Prostate gland (tissue), 2 donors: Measurements from ENCODE around the gene PAQR5.

ENCODE experiments used
- POLR2A ChIP-seq: fragments of 450-650 bp; IDR thresholded peaks from one replicate; pipeline ENCODE4 v1.6.1; 2016; ENCODE audit warnings: antibody characterized with exemption, mild to moderate bottlenecking
- TF ChIP-seq, protein P1 (sequence below), 4 experiments: fragments of 200-600 bp in 2 of 4; fragments of 450-650 bp in 2 of 4; sonication (generic) in 2 of 4; IDR thresholded peaks; 1 replicate in 3 of 4; 2 replicates in 1 of 4; pipeline ENCODE4 v1.5.1; 2016 to 2019; ENCODE audit warnings: antibody characterized with exemption in 4 of 4, mild to moderate bottlenecking in 2 of 4, moderate library complexity in 2 of 4

DNA sequence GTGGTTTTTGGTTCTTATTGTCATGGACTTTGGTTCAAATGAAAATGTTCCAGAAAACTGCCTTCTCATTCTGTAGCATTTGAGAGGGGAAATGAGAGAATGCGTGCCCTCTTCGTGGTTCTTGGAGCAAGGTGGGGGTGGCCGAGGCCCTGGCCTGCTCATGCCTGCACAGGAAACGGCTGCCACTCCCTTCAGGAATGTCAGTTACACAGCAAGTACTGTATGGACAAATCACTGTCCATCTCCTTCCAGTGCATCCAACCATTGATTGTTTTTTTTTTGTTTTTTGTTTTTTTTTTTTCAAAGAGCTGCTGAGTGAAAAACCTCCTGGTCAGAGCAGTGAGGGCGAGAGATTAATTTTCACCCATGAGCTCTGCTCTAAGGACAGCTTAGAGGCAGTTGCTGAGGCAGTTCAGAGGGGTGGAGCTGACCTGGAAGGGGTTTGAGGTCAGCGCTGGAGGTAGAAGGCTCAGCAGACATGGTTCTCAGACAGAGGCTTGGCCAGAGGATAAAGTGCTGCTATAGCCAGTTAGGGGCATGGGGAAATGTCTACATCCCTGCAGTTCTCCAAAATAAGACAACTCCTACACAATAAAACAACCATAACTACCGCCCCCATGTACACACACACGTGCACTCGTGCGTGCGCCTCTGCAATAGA, 95.2 kb downstream of the PAQR5 start:
- TF ChIP-seq, protein P1, sequence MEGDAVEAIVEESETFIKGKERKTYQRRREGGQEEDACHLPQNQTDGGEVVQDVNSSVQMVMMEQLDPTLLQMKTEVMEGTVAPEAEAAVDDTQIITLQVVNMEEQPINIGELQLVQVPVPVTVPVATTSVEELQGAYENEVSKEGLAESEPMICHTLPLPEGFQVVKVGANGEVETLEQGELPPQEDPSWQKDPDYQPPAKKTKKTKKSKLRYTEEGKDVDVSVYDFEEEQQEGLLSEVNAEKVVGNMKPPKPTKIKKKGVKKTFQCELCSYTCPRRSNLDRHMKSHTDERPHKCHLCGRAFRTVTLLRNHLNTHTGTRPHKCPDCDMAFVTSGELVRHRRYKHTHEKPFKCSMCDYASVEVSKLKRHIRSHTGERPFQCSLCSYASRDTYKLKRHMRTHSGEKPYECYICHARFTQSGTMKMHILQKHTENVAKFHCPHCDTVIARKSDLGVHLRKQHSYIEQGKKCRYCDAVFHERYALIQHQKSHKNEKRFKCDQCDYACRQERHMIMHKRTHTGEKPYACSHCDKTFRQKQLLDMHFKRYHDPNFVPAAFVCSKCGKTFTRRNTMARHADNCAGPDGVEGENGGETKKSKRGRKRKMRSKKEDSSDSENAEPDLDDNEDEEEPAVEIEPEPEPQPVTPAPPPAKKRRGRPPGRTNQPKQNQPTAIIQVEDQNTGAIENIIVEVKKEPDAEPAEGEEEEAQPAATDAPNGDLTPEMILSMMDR (IDR thresholded peaks at IDR 0.05): no peak
- no peak for TF ChIP-seq POLR2A
